ENCODE data around the gene FBXW12. TPM values are rescaled to one million over a fixed set of nuclear protein-coding genes. Genes with fewer than 3 reads are reported as not detected.

Gene FBXW12
- total and polyA plus RNA-seq, 2 of the 8 experiments (the other 6 are each of a cell fraction or from before 2014, with no cell fraction given) = 0.35 to 0.85 TPM

- CTCF ChIA-PET (ENCODE audit: partially characterized antibody) = interaction anchor here (0.6 to 6.9 kb wide), 8 partner anchors 11 to 222 kb away, joined by 3 to 95 read pairs (median 12); no protein-coding TSS in a partner anchor
- Histone ChIP-seq H3K9ac (replicated peaks in 1 of 4; ENCODE audit: extremely low read depth in 1 of 4, low read depth in 3 of 4, low read length in 3 of 4) (no peak overlapping the region), H4K20me1 (replicated peaks in 1 of 2; ENCODE audit: control insufficient read depth in 1 of 2, insufficient read depth in 2 of 2, low read length in 2 of 2) (peaks cover 23 to 52% of the 10 kb centered on the region in 2 experiments), H3K36me3 (ENCODE audit: control insufficient read depth in 2 of 4, insufficient read depth in 4 of 4, low read length in 3 of 4) (peaks cover 47 to 65% (median 53%) of the 10 kb centered on the region in 4 experiments), H4K5ac (ENCODE audit: insufficient read length, low read depth, low read length) (no peak overlapping the region), H3K4ac (replicated peaks; ENCODE audit: insufficient read length, low read depth, low read length) (no peak overlapping the region), H2BK5ac (ENCODE audit: low read depth, low read length) (peak overlapping the region; percentile 21; the same call in 1 of the 2 replicates), H3K4me3 (ENCODE audit: extremely low read depth in 1 of 4, insufficient read depth in 2 of 4, low read depth in 3 of 4, low read length in 4 of 4) (no peak overlapping the region), H3K79me1 (ENCODE audit: low read depth, low read length) (peaks cover 13% of the 10 kb centered on the region), H2BK20ac (ENCODE audit: low read length) (no peak overlapping the region), H3K14ac (ENCODE audit: insufficient read length) (no peak overlapping the region), H3K9me3 (ENCODE audit: insufficient read depth in 2 of 2, low read depth in 1 of 2, low read length in 1 of 2) (no peaks in the 10 kb centered on the region), H2BK120ac (replicated peaks; ENCODE audit: low read depth, low read length) (no peak overlapping the region), H3K79me2 (ENCODE audit: control insufficient read depth in 1 of 2, insufficient read depth in 2 of 2, low read length in 2 of 2) (peaks cover 2 to 23% of the 10 kb centered on the region in 2 experiments; a peak in 1 of 4 replicates), H2AK5ac (ENCODE audit: low read depth, low read length) (no peak overlapping the region), H3K18ac (ENCODE audit: extremely low read depth, low read length) (no peak overlapping the region), H3K27ac (ENCODE audit: low read depth, low read length) (no peak overlapping the region), H3K56ac (replicated peaks; ENCODE audit: insufficient read length, low read depth, low read length) (no peak overlapping the region), H4K91ac (replicated peaks; ENCODE audit: insufficient read length, low read length) (no peak overlapping the region), H2BK12ac (ENCODE audit: low read depth, low read length) (no peak overlapping the region), H3K4me2 (ENCODE audit: insufficient read depth in 1 of 2, low read depth in 2 of 2, low read length in 2 of 2) (no peak overlapping the region), H2BK15ac (ENCODE audit: low read length) (no peak overlapping the region), H2AFZ (ENCODE audit: low read length) (no peak overlapping the region), H4K8ac (ENCODE audit: extremely low read depth, insufficient read depth, low read length) (no peak overlapping the region), H3K23me2 (ENCODE audit: low read depth, low read length) (no peaks in the 10 kb centered on the region), H3K23ac (ENCODE audit: insufficient read length) (no peak overlapping the region), H3K4me1 (replicated peaks in 1 of 4; ENCODE audit: control insufficient read depth in 3 of 4, insufficient read depth in 4 of 4, low read length in 3 of 4) (peaks cover 0 to 3% (median 0%) of the 10 kb centered on the region in 4 experiments; a peak in 3 of 7 replicates), H3K27me3 (replicated peaks in 1 of 4; ENCODE audit: control insufficient read depth in 3 of 4, extremely low read depth in 1 of 4, insufficient read depth in 3 of 4, low read length in 3 of 4) (no peaks in the 10 kb centered on the region)
- 94% methylated on average over 9 of the region's 9 CpGs; no CpG with 5 or more reads in 1 of the 2 experiments for WGBS, 2 experiments (ENCODE audit: extremely low coverage in 1 of 2, insufficient coverage in 1 of 2, insufficient read length in 1 of 2, insufficient replicate concordance in 2 of 2, low coverage in 1 of 2, low lambda C conversion rate in 2 of 2, missing lambda C conversion rate in 1 of 2)
- DNase-seq (ENCODE audit: low read depth in 1 of 2, low spot score in 2 of 2) = no peak
- no peak for FAIRE-seq
- POLR2A ChIA-PET (ENCODE audit: partially characterized antibody) = interaction anchor here (0.9 to 31.5 kb wide), 8 partner anchors 9 to 91 kb away, joined by 3 to 650 read pairs (median 8); partner anchors contain the start of genes ATRIP, CCDC51, PLXNB1 and TMA7
- TF ChIP-seq RBBP5 (IDR thresholded peaks at IDR 0.05; ENCODE audit: borderline replicate concordance, low read depth, low read length) = no peak
- no peak for TF ChIP-seq NRF1 (IDR thresholded peaks at IDR 0.05; ENCODE audit: low read depth, low read length)
- no peak for TF ChIP-seq TCF12 (IDR thresholded peaks at IDR 0.05; ENCODE audit: low read depth, low read length)
- no peak for TF ChIP-seq ATF2 (IDR thresholded peaks at IDR 0.05; ENCODE audit: low read length)
- no peak for TF ChIP-seq CHD2 (IDR thresholded peaks at IDR 0.05; ENCODE audit: low read length)
- TF ChIP-seq EP300 (IDR thresholded peaks at IDR 0.05; ENCODE audit: borderline replicate concordance in 1 of 2, low read depth in 2 of 2, low read length in 2 of 2) = no peak
- no peak for TF ChIP-seq USF2 (IDR thresholded peaks at IDR 0.05; ENCODE audit: low read length)
- TF ChIP-seq POLR2A (IDR thresholded peaks at IDR 0.05; ENCODE audit: control extremely low read depth in 1 of 2, low read depth in 2 of 2, low read length in 2 of 2) = no peak
- TF ChIP-seq ZNF274 (IDR thresholded peaks at IDR 0.05; ENCODE audit: borderline replicate concordance, extremely low read depth, low read length) = no peak
- no peak for TF ChIP-seq JUN (IDR thresholded peaks at IDR 0.05; ENCODE audit: low read depth, low read length)
- TF ChIP-seq KDM4A (IDR thresholded peaks at IDR 0.05; ENCODE audit: low read depth, low read length, severe bottlenecking) = no peak
Observed at GRCh38 chr3:48419149-48419548, 47.1 kb downstream of the FBXW12 start.

Data from H1 (cell line).